Endodermal cell (in vitro differentiated cells): ENCODE results near the gene SNCAIP. TPM values are rescaled to one million over a fixed set of nuclear protein-coding genes. Genes with fewer than 3 reads are reported as not detected.

Source experiments
- DNase-seq: peaks from one replicate; pipeline ENCODE4 v3.0.0-alpha.2; 2017
- H3K27ac ChIP-seq: 2 replicates; pipeline ENCODE4 v1.5.1; 2013; ENCODE audit warnings: mild to moderate bottlenecking, low read depth, low read length, moderate library complexity
- H3K27me3 ChIP-seq: 2 replicates; pipeline ENCODE4 v1.6.1; 2013; ENCODE audit warnings: mild to moderate bottlenecking, low read length, moderate library complexity; ENCODE audit not compliant: insufficient read depth, control insufficient read depth, poor library complexity, severe bottlenecking
- H3K36me3 ChIP-seq: 2 replicates; pipeline ENCODE4 v1.7.0; 2013; ENCODE audit warnings: mild to moderate bottlenecking, low read length, moderate library complexity; ENCODE audit not compliant: control insufficient read depth, insufficient read depth
- H3K4me1 ChIP-seq: one replicate; pipeline ENCODE4 v1.7.0; 2013; ENCODE audit warnings: low read length; ENCODE audit not compliant: control insufficient read depth, insufficient read depth
- H3K4me3 ChIP-seq: 2 replicates; pipeline ENCODE4 v1.5.1; 2013; ENCODE audit warnings: mild to moderate bottlenecking, low read length, moderate library complexity
- H3K9ac ChIP-seq: 2 replicates; pipeline ENCODE4 v1.6.1; 2013; ENCODE audit warnings: mild to moderate bottlenecking, low read length, moderate library complexity; ENCODE audit not compliant: poor library complexity, severe bottlenecking; ENCODE audit errors: extremely low read depth
- H3K9me3 ChIP-seq: 2 replicates; pipeline ENCODE4 v1.6.1; 2013; ENCODE audit warnings: mild to moderate bottlenecking, low read length, moderate library complexity; ENCODE audit not compliant: control insufficient read depth
- H3K27ac Mint-ChIP-seq: 2 replicates; pipeline ENCODE4 v1.8.0; 2020; ENCODE audit warnings: mixed read lengths
- H3K27me3 Mint-ChIP-seq: 2 replicates; pipeline ENCODE4 v1.8.0; 2021; ENCODE audit warnings: mild to moderate bottlenecking, mixed read lengths; ENCODE audit not compliant: insufficient read depth
- H3K36me3 Mint-ChIP-seq: 2 replicates; pipeline ENCODE4 v1.8.0; 2020; ENCODE audit warnings: low read depth, mixed read lengths
- H3K4me1 Mint-ChIP-seq: 2 replicates; pipeline ENCODE4 v1.8.0; 2020; ENCODE audit warnings: mixed read lengths
- H3K4me3 Mint-ChIP-seq: 2 replicates; pipeline ENCODE4 v1.8.0; 2020; ENCODE audit warnings: mild to moderate bottlenecking, moderate library complexity, mixed read lengths
- H3K9me3 Mint-ChIP-seq: 2 replicates; pipeline ENCODE4 v1.8.0; 2020; ENCODE audit warnings: mild to moderate bottlenecking, mixed read lengths
- CTCF ChIP-seq: fragments of 200-600 bp; sonication (generic); conservative IDR thresholded peaks from 2 replicates; pipeline ENCODE4 v1.5.0; 2021; ENCODE audit warnings: antibody characterized with exemption, mild to moderate bottlenecking
- WGBS, 2 experiments: methylation state at CpG; one replicate each; pipeline versions ENCODE4 v1.1.5 to v1.1.7; 2013; ENCODE audit warnings: missing lambda C conversion rate in 2 of 2, mixed read lengths in 1 of 2; ENCODE audit not compliant: insufficient coverage in 1 of 2, insufficient read length in 1 of 2; 5-methylcytosine and 5-hydroxymethylcytosine counted together
- total RNA-seq, 2 donors: library from RNA; stranded (reverse); fragmentation: NEBNext Ultra II Directional in 1 of 2; extraction: Animal tissue kit (Norgen Biotek cat#: 25700) in 1 of 2; gene quantifications; 2 replicates in 1 of 2; 3 replicates in 1 of 2; pipeline ENCODE4 v1.2.1, GENCODE V29; 2021

Gene SNCAIP
- total RNA-seq, 2 donors from 2014 or later = 1.4 to 2.1 TPM

- Histone ChIP-seq H3K27me3 (no peaks in the 10 kb centered on the region), H3K36me3 (no peaks in the 10 kb centered on the region), H3K9me3 (no peaks in the 10 kb centered on the region), H3K27ac (no peak overlapping the region), H3K9ac (no peak overlapping the region), H3K4me3 (no peak overlapping the region), H3K4me1 (peaks cover 4% of the 10 kb centered on the region)
- H3K27ac Mint-ChIP-seq = no peak overlapping the region
- H3K4me1 Mint-ChIP-seq = peaks cover 13% of the 10 kb centered on the region
- H3K27me3 Mint-ChIP-seq = peaks cover 2% of the 10 kb centered on the region
- no peaks in the 10 kb centered on the region for H3K9me3 Mint-ChIP-seq
- H3K36me3 Mint-ChIP-seq = no peaks in the 10 kb centered on the region
- H3K4me3 Mint-ChIP-seq = no peak overlapping the region
- DNase-seq = no peak
- TF ChIP-seq CTCF = no peak
Measured at GRCh38 chr5:122436615-122437014, 124.6 kb downstream of the SNCAIP start.

- DNase-seq = no peak
- Mint-ChIP-seq H3K4me1 (peaks cover 27% of the 10 kb centered on the region), H3K4me3 (no peak overlapping the region), H3K27ac (no peak overlapping the region), H3K36me3 (no peaks in the 10 kb centered on the region), H3K27me3 (no peaks in the 10 kb centered on the region), H3K9me3 (no peaks in the 10 kb centered on the region)
- H3K9ac ChIP-seq = no peak overlapping the region
- H3K9me3 ChIP-seq = no peaks in the 10 kb centered on the region
- H3K36me3 ChIP-seq = no peaks in the 10 kb centered on the region
- H3K4me3 ChIP-seq = no peak overlapping the region
- H3K27ac ChIP-seq = no peak overlapping the region
- 89 to 100% methylated on average over 1 of the region's 1 CpG for WGBS, 2 experiments
- peaks cover 10% of the 10 kb centered on the region for H3K4me1 ChIP-seq
- no peak for TF ChIP-seq CTCF
- H3K27me3 ChIP-seq = no peaks in the 10 kb centered on the region
Measured at GRCh38 chr5:122439645-122440044, 127.6 kb downstream of the SNCAIP start.

- no peak for DNase-seq
- WGBS, 2 experiments = 100% methylated on average over 1 of the region's 1 CpG; no CpG with 5 or more reads in 1 of the 2 experiments
- H3K36me3 Mint-ChIP-seq = no peaks in the 10 kb centered on the region
- no peak overlapping the region for H3K27ac Mint-ChIP-seq
- H3K4me1 ChIP-seq = peaks cover 10% of the 10 kb centered on the region
- H3K4me3 Mint-ChIP-seq = no peak overlapping the region
- no peak overlapping the region for H3K27ac ChIP-seq
- H3K27me3 ChIP-seq = no peaks in the 10 kb centered on the region
- H3K9me3 Mint-ChIP-seq = no peaks in the 10 kb centered on the region
- peaks cover 27% of the 10 kb centered on the region for H3K4me1 Mint-ChIP-seq
- no peaks in the 10 kb centered on the region for H3K36me3 ChIP-seq
- no peak for TF ChIP-seq CTCF
- no peak overlapping the region for H3K9ac ChIP-seq
- H3K9me3 ChIP-seq = no peaks in the 10 kb centered on the region
- peak overlapping the region; percentile 20 for H3K4me3 ChIP-seq
- no peaks in the 10 kb centered on the region for H3K27me3 Mint-ChIP-seq
Measured at GRCh38 chr5:122442938-122443337, 130.9 kb downstream of the SNCAIP start.
